Thyroid gland (tissue), 4 donors: ENCODE data around the gene LPIN3.

Source experiments
- POLR2A ChIP-seq, 2 donors: fragments of 450-650 bp; IDR thresholded peaks; one replicate each; pipeline ENCODE4 v1.6.1; 2017; ENCODE audit warnings: antibody characterized with exemption in 2 of 2, mild to moderate bottlenecking in 2 of 2, moderate library complexity in 1 of 2
- TF ChIP-seq, protein P1 (sequence below), 6 experiments: fragments of 200-600 bp in 3 of 6; fragments of 450-650 bp in 3 of 6; sonication (generic) in 3 of 6; IDR thresholded peaks; one replicate each; pipeline ENCODE4 v1.5.1; 2016 to 2019; ENCODE audit warnings: antibody characterized with exemption in 6 of 6, mild to moderate bottlenecking in 2 of 6, inconsistent platforms in 1 of 6, moderate library complexity in 1 of 6

DNA sequence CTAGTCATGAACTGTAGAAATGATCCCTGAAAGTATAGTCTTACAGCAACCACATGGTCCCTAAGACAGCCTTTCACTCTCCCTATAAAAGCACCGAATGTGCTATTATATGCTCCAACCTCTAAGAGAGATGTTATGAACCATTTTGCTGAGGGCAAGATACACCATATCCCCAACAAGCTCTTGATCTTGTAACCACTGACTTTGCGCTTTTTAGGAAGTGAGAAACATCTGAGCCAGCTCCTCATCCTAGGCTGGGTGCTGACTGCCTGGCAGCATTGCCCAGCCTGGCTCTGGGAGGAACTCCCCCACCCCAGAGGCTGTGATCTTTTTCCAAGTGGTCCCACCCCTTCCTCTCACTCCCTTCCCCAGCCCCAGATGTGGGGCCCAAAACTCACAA, 29.1 kb downstream of the LPIN3 start:
- TF ChIP-seq, protein P1, sequence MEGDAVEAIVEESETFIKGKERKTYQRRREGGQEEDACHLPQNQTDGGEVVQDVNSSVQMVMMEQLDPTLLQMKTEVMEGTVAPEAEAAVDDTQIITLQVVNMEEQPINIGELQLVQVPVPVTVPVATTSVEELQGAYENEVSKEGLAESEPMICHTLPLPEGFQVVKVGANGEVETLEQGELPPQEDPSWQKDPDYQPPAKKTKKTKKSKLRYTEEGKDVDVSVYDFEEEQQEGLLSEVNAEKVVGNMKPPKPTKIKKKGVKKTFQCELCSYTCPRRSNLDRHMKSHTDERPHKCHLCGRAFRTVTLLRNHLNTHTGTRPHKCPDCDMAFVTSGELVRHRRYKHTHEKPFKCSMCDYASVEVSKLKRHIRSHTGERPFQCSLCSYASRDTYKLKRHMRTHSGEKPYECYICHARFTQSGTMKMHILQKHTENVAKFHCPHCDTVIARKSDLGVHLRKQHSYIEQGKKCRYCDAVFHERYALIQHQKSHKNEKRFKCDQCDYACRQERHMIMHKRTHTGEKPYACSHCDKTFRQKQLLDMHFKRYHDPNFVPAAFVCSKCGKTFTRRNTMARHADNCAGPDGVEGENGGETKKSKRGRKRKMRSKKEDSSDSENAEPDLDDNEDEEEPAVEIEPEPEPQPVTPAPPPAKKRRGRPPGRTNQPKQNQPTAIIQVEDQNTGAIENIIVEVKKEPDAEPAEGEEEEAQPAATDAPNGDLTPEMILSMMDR (IDR thresholded peaks at IDR 0.05) = no peak
- TF ChIP-seq POLR2A (IDR thresholded peaks at IDR 0.05) = no peak
